Measurements from ENCODE around the gene PAQR9. TPM values are rescaled to one million over a fixed set of nuclear protein-coding genes. Genes with fewer than 3 reads are reported as not detected.

The PAQR9 gene
- total RNA-seq, 1 donor from 2014 or later = not detected

GRCh38 chr3:143002083-143002712 lies 38.7 kb upstream of the PAQR9 start:
- TF ChIP-seq, protein P1, sequence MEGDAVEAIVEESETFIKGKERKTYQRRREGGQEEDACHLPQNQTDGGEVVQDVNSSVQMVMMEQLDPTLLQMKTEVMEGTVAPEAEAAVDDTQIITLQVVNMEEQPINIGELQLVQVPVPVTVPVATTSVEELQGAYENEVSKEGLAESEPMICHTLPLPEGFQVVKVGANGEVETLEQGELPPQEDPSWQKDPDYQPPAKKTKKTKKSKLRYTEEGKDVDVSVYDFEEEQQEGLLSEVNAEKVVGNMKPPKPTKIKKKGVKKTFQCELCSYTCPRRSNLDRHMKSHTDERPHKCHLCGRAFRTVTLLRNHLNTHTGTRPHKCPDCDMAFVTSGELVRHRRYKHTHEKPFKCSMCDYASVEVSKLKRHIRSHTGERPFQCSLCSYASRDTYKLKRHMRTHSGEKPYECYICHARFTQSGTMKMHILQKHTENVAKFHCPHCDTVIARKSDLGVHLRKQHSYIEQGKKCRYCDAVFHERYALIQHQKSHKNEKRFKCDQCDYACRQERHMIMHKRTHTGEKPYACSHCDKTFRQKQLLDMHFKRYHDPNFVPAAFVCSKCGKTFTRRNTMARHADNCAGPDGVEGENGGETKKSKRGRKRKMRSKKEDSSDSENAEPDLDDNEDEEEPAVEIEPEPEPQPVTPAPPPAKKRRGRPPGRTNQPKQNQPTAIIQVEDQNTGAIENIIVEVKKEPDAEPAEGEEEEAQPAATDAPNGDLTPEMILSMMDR (IDR thresholded peaks at IDR 0.05) = no peak
- intact Hi-C loops (cut with DNase I) = no loop called here
- Histone ChIP-seq H3K36me3 (no peaks in the 10 kb centered on the region), H3K27me3 (no peaks in the 10 kb centered on the region), H3K27ac (peak overlapping the region; percentile 94), H3K9me3 (no peaks in the 10 kb centered on the region), H3K4me3 (peak overlapping the region; percentile 80), H3K4me1 (peaks cover 26% of the 10 kb centered on the region)
- peak; percentile 1 for ATAC-seq
- DNase-seq = no peak

- no peaks in the 10 kb centered on the region for H3K9me3 ChIP-seq
- H3K4me3 ChIP-seq = peak within 1 kb of the TSS; percentile 80
- no peaks in the 10 kb centered on the region for H3K27me3 ChIP-seq
- TF ChIP-seq, protein P1 (IDR thresholded peaks at IDR 0.05) = no peak
- H3K4me1 ChIP-seq = peaks cover 26% of the 10 kb centered on the region
- H3K27ac ChIP-seq = peak within 1 kb of the TSS; percentile 94
- DNase-seq = peak; percentile 97
- ATAC-seq = peak; percentile 99
- no peaks in the 10 kb centered on the region for H3K36me3 ChIP-seq
- intact Hi-C loops (cut with DNase I) = no loop called here
These were observed 38.1 kb upstream of the PAQR9 start, which contains the start of gene U2SURP for GRCh38 chr3:143001369-143002082. U2SURP (plus strand) TSS chr3:143001570; CDS start chr3:143001629, 59 bp downstream.

- ATAC-seq = no peak
- Histone ChIP-seq H3K4me3 (peak overlapping the region; percentile 80), H3K27me3 (no peaks in the 10 kb centered on the region), H3K36me3 (no peaks in the 10 kb centered on the region), H3K4me1 (peaks cover 26% of the 10 kb centered on the region), H3K9me3 (no peaks in the 10 kb centered on the region), H3K27ac (peak overlapping the region; percentile 94)
- intact Hi-C loops (cut with DNase I) = no loop called here
- DNase-seq = no peak
- TF ChIP-seq, protein P1 (IDR thresholded peaks at IDR 0.05) = no peak
These were observed 37.5 kb upstream of the PAQR9 start for GRCh38 chr3:143001034-143001368.

DNA sequence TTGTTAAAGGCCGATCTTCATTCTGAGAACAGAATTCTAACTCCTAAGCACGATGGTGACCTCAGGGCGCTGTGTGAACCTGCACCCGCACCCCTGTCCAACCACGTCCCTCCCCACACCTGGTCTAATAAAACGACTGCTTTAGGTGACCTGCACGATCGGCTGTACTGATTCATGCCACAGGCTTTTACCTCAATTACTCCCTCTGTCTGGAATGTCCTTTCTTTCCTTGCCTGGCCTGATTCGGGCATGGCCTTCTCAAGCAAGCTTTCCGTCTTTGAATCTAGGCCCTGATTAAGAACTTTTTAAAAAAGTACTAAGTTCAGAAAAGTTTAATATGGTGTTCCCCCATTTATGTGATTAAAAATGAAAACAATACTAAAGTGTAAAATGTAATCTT lies 37.1 kb upstream of the PAQR9 start:
- TF ChIP-seq, protein P1 (IDR thresholded peaks at IDR 0.05) = no peak
- Histone ChIP-seq H3K4me1 (peaks cover 26% of the 10 kb centered on the region), H3K27ac (peak overlapping the region; percentile 94), H3K9me3 (no peaks in the 10 kb centered on the region), H3K27me3 (no peaks in the 10 kb centered on the region), H3K4me3 (peak overlapping the region; percentile 80), H3K36me3 (no peaks in the 10 kb centered on the region)
- DNase-seq (no peak), ATAC-seq (no peak)
- intact Hi-C loops (cut with DNase I) = no loop called here

GRCh38 chr3:142999881-143000280 lies 36.4 kb upstream of the PAQR9 start:
- Histone ChIP-seq H3K36me3 (no peaks in the 10 kb centered on the region), H3K27ac (peak overlapping the region; percentile 94), H3K4me1 (peaks cover 22% of the 10 kb centered on the region), H3K27me3 (no peaks in the 10 kb centered on the region), H3K9me3 (no peaks in the 10 kb centered on the region), H3K4me3 (no peak overlapping the region)
- ATAC-seq (no peak), DNase-seq (no peak)
- TF ChIP-seq, protein P1 (IDR thresholded peaks at IDR 0.05) = no peak
- intact Hi-C loops (cut with DNase I) = no loop called here

Data from upper lobe of right lung (tissue), 1 donor.